Uterus (tissue), 4 donors: ENCODE measurements around the gene FAM200C. TPM values are rescaled to one million over a fixed set of nuclear protein-coding genes. Genes with fewer than 3 reads are reported as not detected.

Experiments used
- DNase-seq, 2 donors: peaks; one replicate each; pipeline ENCODE4 v3.0.0-alpha.2; 2019 to 2020
- H3K27ac ChIP-seq, 2 donors: fragments of 200-600 bp; sonication (generic); 1 replicate in 1 of 2; 2 replicates in 1 of 2; pipeline ENCODE4 v1.5.1; 2016 to 2018
- H3K27me3 ChIP-seq, 2 donors: fragments of 200-600 bp; sonication (generic); one replicate each; pipeline ENCODE4 v1.5.1; 2018 to 2019; ENCODE audit warnings: control low read depth in 1 of 2
- H3K36me3 ChIP-seq, 2 donors: fragments of 200-600 bp; sonication (generic); one replicate each; pipeline ENCODE4 v1.5.1; 2019; ENCODE audit warnings: control low read depth in 1 of 2
- H3K4me1 ChIP-seq, 2 donors: fragments of 200-600 bp; sonication (generic); one replicate each; pipeline ENCODE4 v1.5.1; 2018 to 2019; ENCODE audit warnings: control low read depth in 1 of 2
- H3K4me3 ChIP-seq, 2 donors: fragments of 200-600 bp; sonication (generic); 1 replicate in 1 of 2; 2 replicates in 1 of 2; pipeline ENCODE4 v1.5.1; 2018 to 2019; ENCODE audit warnings: mild to moderate bottlenecking in 1 of 2
- H3K9me3 ChIP-seq, 2 donors: fragments of 200-600 bp; sonication (generic); one replicate each; pipeline ENCODE4 v1.5.1; 2019; ENCODE audit warnings: control low read depth in 1 of 2
- CTCF ChIP-seq, 4 experiments: fragments of 200-600 bp in 2 of 4; fragments of 450-650 bp in 2 of 4; sonication (generic) in 2 of 4; IDR thresholded peaks; one replicate each; pipeline ENCODE4 v1.5.1; 2016 to 2019; ENCODE audit warnings: antibody characterized with exemption in 4 of 4, mild to moderate bottlenecking in 2 of 4, moderate library complexity in 1 of 4
- POLR2A ChIP-seq, 2 donors: fragments of 450-650 bp; IDR thresholded peaks; one replicate each; pipeline ENCODE4 v1.6.1; 2016; ENCODE audit warnings: antibody characterized with exemption in 2 of 2, mild to moderate bottlenecking in 1 of 2, moderate library complexity in 1 of 2
- intact Hi-C: fragments of 100-400 bp; cut with DNase I; formaldehyde crosslinking; loops from one replicate; pipeline ENCODE4 v1.15.1; 2023; ENCODE audit warnings: low total_unique reads
- total RNA-seq, 4 donors: library from RNA; depleted of rRNA in 3 of 4; stranded (reverse); fragments of >200 nt in 3 of 4; gene quantifications; one replicate each; pipeline versions ENCODE4 v1.1.0 to v1.2.4, GENCODE V29; 2014 to 2023
- donor health status: DM: yes; HTN: yes; CAD: no.

FAM200C gene
- total RNA-seq, 4 donors from 2014 or later, result 6.1 to 34.1 (median 18.4) TPM

GRCh38 chr5:160432196-160432595 is 32.3 kb upstream of the FAM200C start:
- Histone ChIP-seq H3K36me3 (no peaks in the 10 kb centered on the region), H3K9me3 (no peaks in the 10 kb centered on the region), H3K27me3 (no peaks in the 10 kb centered on the region), H3K4me1 (no peaks in the 10 kb centered on the region), H3K4me3 (no peak overlapping the region), H3K27ac (no peak overlapping the region)
- TF ChIP-seq POLR2A (IDR thresholded peaks at IDR 0.05) (no peak), CTCF (IDR thresholded peaks at IDR 0.05) (no peak)
- DNase-seq, result no peak
- intact Hi-C loops, result no loop called here

GRCh38 chr5:160427607-160428006 is 27.8 kb upstream of the FAM200C start:
- Histone ChIP-seq H3K27me3 (no peaks in the 10 kb centered on the region), H3K36me3 (no peaks in the 10 kb centered on the region), H3K4me1 (no peaks in the 10 kb centered on the region), H3K9me3 (no peaks in the 10 kb centered on the region), H3K4me3 (no peak overlapping the region), H3K27ac (no peak overlapping the region)
- TF ChIP-seq POLR2A (IDR thresholded peaks at IDR 0.05) (no peak), CTCF (IDR thresholded peaks at IDR 0.05) (no peak)
- no peak for DNase-seq
- intact Hi-C loops, result no loop called here

GRCh38 chr5:160423099-160423498 is 23.2 kb upstream of the FAM200C start:
- intact Hi-C loops, result no loop called here
- H3K4me3 ChIP-seq, result no peak overlapping the region
- H3K27ac ChIP-seq, result no peak overlapping the region
- no peaks in the 10 kb centered on the region for H3K27me3 ChIP-seq
- DNase-seq, result no peak
- no peaks in the 10 kb centered on the region for H3K4me1 ChIP-seq
- TF ChIP-seq POLR2A (IDR thresholded peaks at IDR 0.05), result no peak
- no peak for TF ChIP-seq CTCF (IDR thresholded peaks at IDR 0.05)
- H3K9me3 ChIP-seq, result no peaks in the 10 kb centered on the region
- H3K36me3 ChIP-seq, result no peaks in the 10 kb centered on the region

GRCh38 chr5:160421625-160422258 is 21.9 kb upstream of the FAM200C start, which contains the start of gene PTTG1:
PTTG1 (plus strand) TSS chr5:160421855; CDS start chr5:160422313, 458 bp downstream.
- Histone ChIP-seq H3K36me3 (no peaks in the 10 kb centered on the region), H3K4me3 (peak within 1 kb of the TSS; percentile 55 to 67), H3K4me1 (peaks cover 0 to 6% of the 10 kb centered on the region in 2 donors), H3K27me3 (no peaks in the 10 kb centered on the region), H3K27ac (peak within 1 kb of the TSS; percentile 73 to 75), H3K9me3 (no peaks in the 10 kb centered on the region)
- TF ChIP-seq POLR2A (IDR thresholded peaks at IDR 0.05), result peak; percentile 51 to 67
- TF ChIP-seq CTCF (IDR thresholded peaks at IDR 0.05), result peak in 1 of 4 experiments; percentile 12
- peak; percentile 95 to 96 for DNase-seq
- intact Hi-C loops, result no loop called here

GRCh38 chr5:160420331-160420610 is 20.4 kb upstream of the FAM200C start:
- Histone ChIP-seq H3K27me3 (no peaks in the 10 kb centered on the region), H3K9me3 (no peaks in the 10 kb centered on the region), H3K36me3 (no peaks in the 10 kb centered on the region), H3K27ac (no peak overlapping the region), H3K4me3 (no peak overlapping the region), H3K4me1 (peaks cover 0 to 6% of the 10 kb centered on the region in 2 donors)
- intact Hi-C loops, result no loop called here
- TF ChIP-seq POLR2A (IDR thresholded peaks at IDR 0.05) (no peak), CTCF (IDR thresholded peaks at IDR 0.05) (no peak)
- DNase-seq, result no peak
